ENCODE data around the gene RRAGD. TPM values are rescaled to one million over a fixed set of nuclear protein-coding genes. Genes with fewer than 3 reads are reported as not detected.
"Not testable (repeated sequence)": the region's sequence is repeated elsewhere in the genome, so short reads cannot be mapped to it uniquely, and the experiment has no call there.

Gene RRAGD
- total RNA-seq, 1 donor = 3.3 TPM

GRCh38 chr6:89400912-89401399, 11.1 kb downstream of the RRAGD start:
- Histone ChIP-seq H3K36me3 (ENCODE audit: insufficient read depth, low read length) (no peaks in the 10 kb centered on the region), H3K27me3 (ENCODE audit: insufficient read depth, low read length) (no peaks in the 10 kb centered on the region), H2AFZ (ENCODE audit: low read length) (no peak overlapping the region), H4K20me1 (ENCODE audit: insufficient read depth, low read length) (no peaks in the 10 kb centered on the region), H3K4me3 (ENCODE audit: insufficient read depth, low read length) (no peak overlapping the region), H3K4me2 (ENCODE audit: insufficient read depth, low read length) (no peak overlapping the region), H3K9me3 (ENCODE audit: low read depth, low read length) (no peaks in the 10 kb centered on the region), H3K4me1 (ENCODE audit: insufficient read depth, low read length) (no peaks in the 10 kb centered on the region), H3K79me2 (ENCODE audit: insufficient read depth, low read length) (no peaks in the 10 kb centered on the region), H3K27ac (ENCODE audit: low read depth, low read length) (no peak overlapping the region)
- DNase-seq (ENCODE audit: insufficient read length, low spot score, missing footprints) = no peak
- TF ChIP-seq CTCF (IDR thresholded peaks at IDR 0.05; ENCODE audit: extremely low read depth, low read depth, low read length) = no peak

- H3K27ac ChIP-seq (ENCODE audit: low read depth, low read length) = no peak overlapping the region
- no peak overlapping the region for H3K4me2 ChIP-seq (ENCODE audit: insufficient read depth, low read length)
- H3K9me3 ChIP-seq (ENCODE audit: low read depth, low read length) = no peaks in the 10 kb centered on the region
- no peaks in the 10 kb centered on the region for H3K36me3 ChIP-seq (ENCODE audit: insufficient read depth, low read length)
- H3K27me3 ChIP-seq (ENCODE audit: insufficient read depth, low read length) = no peaks in the 10 kb centered on the region
- H3K79me2 ChIP-seq (ENCODE audit: insufficient read depth, low read length) = no peaks in the 10 kb centered on the region
- no peak overlapping the region for H2AFZ ChIP-seq (ENCODE audit: low read length)
- TF ChIP-seq CTCF (IDR thresholded peaks at IDR 0.05; ENCODE audit: extremely low read depth, low read depth, low read length) = no peak
- DNase-seq (ENCODE audit: insufficient read length, low spot score, missing footprints) = no peak
- H3K4me3 ChIP-seq (ENCODE audit: insufficient read depth, low read length) = no peak overlapping the region
- no peaks in the 10 kb centered on the region for H4K20me1 ChIP-seq (ENCODE audit: insufficient read depth, low read length)
- H3K4me1 ChIP-seq (ENCODE audit: insufficient read depth, low read length) = no peaks in the 10 kb centered on the region
These were observed 12.0 kb downstream of the RRAGD start for GRCh38 chr6:89400050-89400449.

GRCh38 chr6:89398762-89399525, 13.1 kb downstream of the RRAGD start:
- no peak for DNase-seq (ENCODE audit: insufficient read length, low spot score, missing footprints)
- Histone ChIP-seq H3K9me3 (ENCODE audit: low read depth, low read length) (no peaks in the 10 kb centered on the region), H3K4me3 (ENCODE audit: insufficient read depth, low read length) (no peak overlapping the region), H4K20me1 (ENCODE audit: insufficient read depth, low read length) (no peaks in the 10 kb centered on the region), H3K27me3 (ENCODE audit: insufficient read depth, low read length) (no peaks in the 10 kb centered on the region), H2AFZ (ENCODE audit: low read length) (no peak overlapping the region), H3K27ac (ENCODE audit: low read depth, low read length) (no peak overlapping the region), H3K4me2 (ENCODE audit: insufficient read depth, low read length) (no peak overlapping the region), H3K4me1 (ENCODE audit: insufficient read depth, low read length) (no peaks in the 10 kb centered on the region), H3K36me3 (ENCODE audit: insufficient read depth, low read length) (no peaks in the 10 kb centered on the region), H3K79me2 (ENCODE audit: insufficient read depth, low read length) (no peaks in the 10 kb centered on the region)
- TF ChIP-seq CTCF (IDR thresholded peaks at IDR 0.05; ENCODE audit: extremely low read depth, low read depth, low read length) = no peak

- not testable (repeated sequence) for H2AFZ ChIP-seq (ENCODE audit: low read length); H3K4me2 ChIP-seq (ENCODE audit: insufficient read depth, low read length); H3K4me1 ChIP-seq (ENCODE audit: insufficient read depth, low read length); H3K36me3 ChIP-seq (ENCODE audit: insufficient read depth, low read length); H3K4me3 ChIP-seq (ENCODE audit: insufficient read depth, low read length); DNase-seq (ENCODE audit: insufficient read length, low spot score, missing footprints); H3K27ac ChIP-seq (ENCODE audit: low read depth, low read length); H3K9me3 ChIP-seq (ENCODE audit: low read depth, low read length); H3K79me2 ChIP-seq (ENCODE audit: insufficient read depth, low read length); H4K20me1 ChIP-seq (ENCODE audit: insufficient read depth, low read length); H3K27me3 ChIP-seq (ENCODE audit: insufficient read depth, low read length)
These were observed 14.2 kb downstream of the RRAGD start for GRCh38 chr6:89397884-89398283.
